BE2C (cell line): Measurements from ENCODE around the gene YDJC.

ENCODE experiments used
- DNase-seq: peaks from one replicate; pipeline ENCODE4 v3.0.0-alpha.2; 2020
- H3K27me3 ChIP-seq: fragments of 250-450 bp; sonication (Bioruptor Pico); 2 replicates; pipeline ENCODE4 v1.5.1; 2020; ENCODE audit warnings: mild to moderate bottlenecking
- H3K36me3 ChIP-seq: fragments of 250-450 bp; sonication (Bioruptor Pico); 2 replicates; pipeline ENCODE4 v1.5.1; 2020; ENCODE audit warnings: mild to moderate bottlenecking
- H3K4me1 ChIP-seq: fragments of 250-450 bp; sonication (Bioruptor Pico); 2 replicates; pipeline ENCODE4 v1.5.1; 2020
- H3K4me3 ChIP-seq: 2 replicates; pipeline ENCODE4 v1.5.1; 2011; ENCODE audit warnings: low read depth, low read length
- H3K9me3 ChIP-seq: fragments of 250-450 bp; sonication (Bioruptor Pico); 2 replicates; pipeline ENCODE4 v1.5.1; 2020
- CTCF ChIP-seq: IDR thresholded peaks from 2 replicates; pipeline ENCODE4 v1.5.1; 2012; ENCODE audit warnings: mild to moderate bottlenecking, low read depth, low read length

The YDJC gene

GRCh38 chr22:21593406-21594232 is 36.2 kb downstream of the YDJC start:
- no peaks in the 10 kb centered on the region for H3K4me1 ChIP-seq
- H3K36me3 ChIP-seq = peaks cover 56% of the 10 kb centered on the region
- H3K9me3 ChIP-seq = no peaks in the 10 kb centered on the region
- no peaks in the 10 kb centered on the region for H3K27me3 ChIP-seq
- H3K4me3 ChIP-seq = no peak overlapping the region
- peak; percentile 34 for DNase-seq
- peak; percentile 56 for TF ChIP-seq CTCF

GRCh38 chr22:21592422-21592821 is 37.4 kb downstream of the YDJC start:
- no peaks in the 10 kb centered on the region for H3K4me1 ChIP-seq
- H3K36me3 ChIP-seq = peaks cover 63% of the 10 kb centered on the region
- H3K4me3 ChIP-seq = no peak overlapping the region
- no peaks in the 10 kb centered on the region for H3K27me3 ChIP-seq
- TF ChIP-seq CTCF = no peak
- DNase-seq = no peak
- no peaks in the 10 kb centered on the region for H3K9me3 ChIP-seq

GRCh38 chr22:21591695-21592094 is 38.1 kb downstream of the YDJC start:
- Histone ChIP-seq H3K4me3 (no peak overlapping the region), H3K9me3 (no peaks in the 10 kb centered on the region), H3K27me3 (no peaks in the 10 kb centered on the region), H3K4me1 (no peaks in the 10 kb centered on the region), H3K36me3 (peaks cover 59% of the 10 kb centered on the region)
- DNase-seq = no peak
- TF ChIP-seq CTCF = no peak

- H3K36me3 ChIP-seq = peaks cover 54% of the 10 kb centered on the region
- DNase-seq = no peak
- no peak overlapping the region for H3K4me3 ChIP-seq
- H3K27me3 ChIP-seq = no peaks in the 10 kb centered on the region
- H3K4me1 ChIP-seq = no peaks in the 10 kb centered on the region
- no peaks in the 10 kb centered on the region for H3K9me3 ChIP-seq
- no peak for TF ChIP-seq CTCF
These were observed 38.8 kb downstream of the YDJC start for GRCh38 chr22:21590809-21591641.

GRCh38 chr22:21589396-21589795 is 40.4 kb downstream of the YDJC start:
- DNase-seq = no peak
- Histone ChIP-seq H3K4me1 (no peaks in the 10 kb centered on the region), H3K27me3 (no peaks in the 10 kb centered on the region), H3K9me3 (no peaks in the 10 kb centered on the region), H3K36me3 (peaks cover 38% of the 10 kb centered on the region), H3K4me3 (no peak overlapping the region)
- TF ChIP-seq CTCF = no peak
